Stimulated activated naive CD4-positive, alpha-beta T cell (primary cell): ENCODE data around the gene LRIG1.
"Not testable (repeated sequence)": the region's sequence is repeated elsewhere in the genome, so short reads cannot be mapped to it uniquely, and the experiment has no call there.

Experiments used
- DNase-seq, 6 experiments: peaks; one replicate each; lab custom pipeline; 2025; lab: John Stamatoyannopoulos, UW

The LRIG1 gene

GRCh38 chr3:66421893-66422292 is 78.9 kb downstream of the LRIG1 start:
- DNase-seq, result not testable (repeated sequence)

- DNase-seq, result not testable (repeated sequence)
These were observed 79.7 kb downstream of the LRIG1 start for GRCh38 chr3:66421144-66421543.

GRCh38 chr3:66419036-66419435 is 81.8 kb downstream of the LRIG1 start:
- no peak for DNase-seq

GRCh38 chr3:66418475-66418931 is 82.3 kb downstream of the LRIG1 start:
- no peak for DNase-seq

- DNase-seq, result no peak
These were observed 84.1 kb downstream of the LRIG1 start for GRCh38 chr3:66416556-66417304.

GRCh38 chr3:66415867-66416428 is 84.9 kb downstream of the LRIG1 start:
- no peak for DNase-seq

- DNase-seq, result no peak
These were observed 86.0 kb downstream of the LRIG1 start for GRCh38 chr3:66414846-66415245.

GRCh38 chr3:66413151-66413751 is 87.6 kb downstream of the LRIG1 start:
- DNase-seq, result no peak

- no peak for DNase-seq
These were observed 88.6 kb downstream of the LRIG1 start for GRCh38 chr3:66411961-66412887.

GRCh38 chr3:66411474-66411873 is 89.3 kb downstream of the LRIG1 start:
- DNase-seq, result no peak

GRCh38 chr3:66410976-66411375 is 89.8 kb downstream of the LRIG1 start:
- no peak for DNase-seq

- no peak for DNase-seq
These were observed 90.8 kb downstream of the LRIG1 start for GRCh38 chr3:66409771-66410754.

- peak; percentile 16 to 72 (median 58) for DNase-seq
These were observed 93.1 kb downstream of the LRIG1 start for GRCh38 chr3:66407611-66408218.

- no peak for DNase-seq
These were observed 93.8 kb downstream of the LRIG1 start for GRCh38 chr3:66406831-66407610.

- DNase-seq, result no peak
These were observed 94.7 kb downstream of the LRIG1 start for GRCh38 chr3:66406163-66406562.

GRCh38 chr3:66405701-66406091 is 95.1 kb downstream of the LRIG1 start:
- DNase-seq, result no peak

- no peak for DNase-seq
These were observed 95.7 kb downstream of the LRIG1 start for GRCh38 chr3:66404903-66405700.

GRCh38 chr3:66404197-66404596 is 96.6 kb downstream of the LRIG1 start:
- DNase-seq, result no peak
